WTC11 (cell line): ENCODE results near the gene NUDCD3.

Experiments
- ELF4 ChIP-seq: sonication (generic); formaldehyde crosslinking; IDR thresholded peaks from 2 replicates; pipeline ENCODE4 v1.8.1; 2022; ENCODE audit warnings: low read depth, mild to moderate bottlenecking, moderate library complexity, missing genetic modification reagents
- MYBL2 ChIP-seq: sonication (generic); formaldehyde crosslinking; IDR thresholded peaks from 2 replicates; pipeline ENCODE4 v1.8.1; 2023; ENCODE audit warnings: mild to moderate bottlenecking, moderate library complexity, missing genetic modification reagents
- OVOL2 ChIP-seq: fragments of 250-450 bp; sonication (Bioruptor Pico); IDR thresholded peaks from 2 replicates; pipeline ENCODE4 v1.9.0; 2021; ENCODE audit warnings: mild to moderate bottlenecking, borderline replicate concordance
- ZBTB43 ChIP-seq: sonication (generic); formaldehyde crosslinking; IDR thresholded peaks from 2 replicates; pipeline ENCODE4 v1.8.1; 2023; ENCODE audit warnings: mild to moderate bottlenecking, missing genetic modification reagents
- ZNF423 ChIP-seq: fragments of 250-450 bp; sonication (Bioruptor Pico); IDR thresholded peaks from 2 replicates; pipeline ENCODE4 v2.1.2; 2022; ENCODE audit warnings: mild to moderate bottlenecking, moderate library complexity
- TF ChIP-seq, protein P1 (sequence below): fragments of 200-600 bp; IDR thresholded peaks from 2 replicates; pipeline ENCODE4 v1.8.0; 2022; ENCODE audit warnings: antibody characterized with exemption
- TF ChIP-seq, protein P2 (sequence below): sonication (generic); formaldehyde crosslinking; IDR thresholded peaks from 2 replicates; pipeline ENCODE4 v1.8.0; 2022; ENCODE audit warnings: mild to moderate bottlenecking, missing genetic modification reagents

DNA sequence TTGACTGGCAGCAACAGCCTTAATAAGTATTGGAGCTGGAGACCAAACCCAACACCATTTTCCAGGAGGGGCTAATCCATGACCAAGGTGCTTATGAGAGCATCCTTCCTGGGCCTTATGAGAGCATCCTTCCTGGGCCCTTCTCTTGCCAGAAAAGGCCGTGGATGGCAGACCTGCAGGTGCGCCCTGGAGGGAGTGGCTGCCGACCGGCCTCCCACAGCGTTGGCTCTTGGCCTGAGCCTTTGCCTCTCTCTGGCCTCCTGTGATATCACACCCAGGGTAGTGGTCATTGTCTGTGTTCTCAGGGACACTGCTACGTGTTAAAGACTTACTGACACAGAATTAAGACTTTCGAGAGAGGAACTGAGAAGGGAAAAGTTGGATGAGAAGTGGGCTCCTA lies 22.3 kb upstream of the NUDCD3 start:
- TF ChIP-seq ZBTB43 (CRISPR knock-in tag) (no peak), OVOL2 (CRISPR knock-in tag) (no peak), MYBL2 (CRISPR knock-in tag) (no peak), ZNF423 (CRISPR knock-in tag) (no peak), ELF4 (no peak)
- TF ChIP-seq, protein P1, sequence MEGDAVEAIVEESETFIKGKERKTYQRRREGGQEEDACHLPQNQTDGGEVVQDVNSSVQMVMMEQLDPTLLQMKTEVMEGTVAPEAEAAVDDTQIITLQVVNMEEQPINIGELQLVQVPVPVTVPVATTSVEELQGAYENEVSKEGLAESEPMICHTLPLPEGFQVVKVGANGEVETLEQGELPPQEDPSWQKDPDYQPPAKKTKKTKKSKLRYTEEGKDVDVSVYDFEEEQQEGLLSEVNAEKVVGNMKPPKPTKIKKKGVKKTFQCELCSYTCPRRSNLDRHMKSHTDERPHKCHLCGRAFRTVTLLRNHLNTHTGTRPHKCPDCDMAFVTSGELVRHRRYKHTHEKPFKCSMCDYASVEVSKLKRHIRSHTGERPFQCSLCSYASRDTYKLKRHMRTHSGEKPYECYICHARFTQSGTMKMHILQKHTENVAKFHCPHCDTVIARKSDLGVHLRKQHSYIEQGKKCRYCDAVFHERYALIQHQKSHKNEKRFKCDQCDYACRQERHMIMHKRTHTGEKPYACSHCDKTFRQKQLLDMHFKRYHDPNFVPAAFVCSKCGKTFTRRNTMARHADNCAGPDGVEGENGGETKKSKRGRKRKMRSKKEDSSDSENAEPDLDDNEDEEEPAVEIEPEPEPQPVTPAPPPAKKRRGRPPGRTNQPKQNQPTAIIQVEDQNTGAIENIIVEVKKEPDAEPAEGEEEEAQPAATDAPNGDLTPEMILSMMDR, result no peak
- TF ChIP-seq, protein P2, sequence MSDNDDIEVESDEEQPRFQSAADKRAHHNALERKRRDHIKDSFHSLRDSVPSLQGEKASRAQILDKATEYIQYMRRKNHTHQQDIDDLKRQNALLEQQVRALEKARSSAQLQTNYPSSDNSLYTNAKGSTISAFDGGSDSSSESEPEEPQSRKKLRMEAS, result no peak
